HEK293 (cell line): ENCODE results near the gene COL4A1.

ENCODE experiments used
- CTCF ChIA-PET: fragments of 350-600 bp; formaldehyde crosslinking; extraction: SDS; loops from one replicate; lab custom pipeline; 2021; ENCODE audit warnings: antibody characterized with exemption; lab: Yijun Ruan, JAX
- POLR2A ChIA-PET: fragments of 300-600 bp; formaldehyde crosslinking; extraction: SDS; loops from one replicate; lab custom pipeline; 2020; ENCODE audit warnings: antibody characterized with exemption, inconsistent platforms; lab: Yijun Ruan, JAX
- H3K27ac ChIP-seq: fragments of 200-500 bp; sonication (Bioruptor generic); 2 replicates; pipeline ENCODE4 v1.5.1; 2014; ENCODE audit warnings: low read depth, low read length, control low read depth, inconsistent platforms; ENCODE audit errors: extremely low read depth
- H3K36me3 ChIP-seq, 2 experiments: fragments of 200-500 bp in 1 of 2; sonication (Bioruptor generic) in 1 of 2; 1 replicate in 1 of 2; 2 replicates in 1 of 2; pipeline ENCODE4 v1.5.1; 2014 to 2017; ENCODE audit warnings: inconsistent platforms in 2 of 2, low read length in 2 of 2; ENCODE audit not compliant: control insufficient read depth in 2 of 2, insufficient read depth in 1 of 2
- H3K4me1 ChIP-seq: fragments of 200-500 bp; sonication (Bioruptor generic); 2 replicates; pipeline ENCODE4 v1.5.1; 2014; ENCODE audit warnings: mild to moderate bottlenecking, low read length, inconsistent platforms; ENCODE audit not compliant: control insufficient read depth, insufficient read depth
- H3K4me3 ChIP-seq: 2 replicates; pipeline ENCODE4 v1.5.1; 2011; ENCODE audit warnings: low read depth, mild to moderate bottlenecking, control low read depth, low read length, moderate library complexity
- H3K9me3 ChIP-seq: fragments of 200-500 bp; sonication (Bioruptor generic); 2 replicates; pipeline ENCODE4 v1.5.1; 2014; ENCODE audit warnings: low read depth, low read length, inconsistent platforms; ENCODE audit not compliant: control insufficient read depth, insufficient read depth
- GFI1B ChIP-seq: fragments of 450-650 bp; formaldehyde crosslinking; IDR thresholded peaks from 2 replicates; pipeline ENCODE4 v1.5.1; 2016; ENCODE audit warnings: missing biosample characterization, missing genetic modification characterization
- MYNN ChIP-seq: fragments of 450-650 bp; formaldehyde crosslinking; IDR thresholded peaks from 2 replicates; pipeline ENCODE4 v1.5.1; 2016; ENCODE audit warnings: missing biosample characterization, missing genetic modification characterization, borderline replicate concordance
- REPIN1 ChIP-seq: fragments of 450-650 bp; formaldehyde crosslinking; IDR thresholded peaks from 2 replicates; pipeline ENCODE4 v1.5.1; 2017; ENCODE audit warnings: missing biosample characterization, missing genetic modification characterization, low read depth
- SCRT1 ChIP-seq: fragments of 450-650 bp; formaldehyde crosslinking; IDR thresholded peaks from 2 replicates; pipeline ENCODE4 v1.5.1; 2016; ENCODE audit warnings: missing biosample characterization, missing genetic modification characterization, borderline replicate concordance
- SP7 ChIP-seq: fragments of 450-650 bp; formaldehyde crosslinking; IDR thresholded peaks from 2 replicates; pipeline ENCODE4 v1.5.1; 2016; ENCODE audit warnings: missing biosample characterization, missing genetic modification characterization
- ZBTB1 ChIP-seq: fragments of 450-650 bp; formaldehyde crosslinking; IDR thresholded peaks from 2 replicates; pipeline ENCODE4 v1.5.1; 2016; ENCODE audit warnings: missing biosample characterization, missing genetic modification characterization
- ZBTB8A ChIP-seq: fragments of 450-650 bp; formaldehyde crosslinking; IDR thresholded peaks from 2 replicates; pipeline ENCODE4 v1.5.1; 2016; ENCODE audit warnings: missing biosample characterization, missing genetic modification characterization
- ZFP41 ChIP-seq: fragments of 450-650 bp; formaldehyde crosslinking; IDR thresholded peaks from 2 replicates; pipeline ENCODE4 v1.5.1; 2016; ENCODE audit warnings: missing biosample characterization, missing genetic modification characterization, borderline replicate concordance
- ZNF157 ChIP-seq: fragments of 450-650 bp; formaldehyde crosslinking; IDR thresholded peaks from 2 replicates; pipeline ENCODE4 v1.5.1; 2016; ENCODE audit warnings: missing biosample characterization, missing genetic modification characterization
- ZNF16 ChIP-seq: fragments of 450-650 bp; formaldehyde crosslinking; IDR thresholded peaks from 2 replicates; pipeline ENCODE4 v1.5.1; 2016; ENCODE audit warnings: low read depth, missing biosample characterization, missing genetic modification characterization
- ZNF175 ChIP-seq: fragments of 450-650 bp; formaldehyde crosslinking; IDR thresholded peaks from 2 replicates; pipeline ENCODE4 v1.5.1; 2016; ENCODE audit warnings: missing biosample characterization, missing genetic modification characterization
- ZNF184 ChIP-seq: fragments of 450-650 bp; IDR thresholded peaks from 2 replicates; pipeline ENCODE4 v1.5.1; 2018; ENCODE audit warnings: missing biosample characterization, mild to moderate bottlenecking, missing genetic modification characterization
- ZNF223 ChIP-seq: fragments of 450-650 bp; formaldehyde crosslinking; IDR thresholded peaks from 2 replicates; pipeline ENCODE4 v1.5.1; 2016; ENCODE audit warnings: missing biosample characterization, missing genetic modification characterization
- ZNF24 ChIP-seq: fragments of 450-650 bp; formaldehyde crosslinking; IDR thresholded peaks from 2 replicates; pipeline ENCODE4 v1.5.1; 2016; ENCODE audit warnings: missing biosample characterization, missing genetic modification characterization
- ZNF274 ChIP-seq, 2 experiments: fragments of 200-500 bp in 1 of 2; fragments of 450-650 bp in 1 of 2; sonication (Bioruptor generic) in 1 of 2; formaldehyde crosslinking in 1 of 2; IDR thresholded peaks; 2 replicates each; pipeline versions ENCODE4 v1.5.1 to v1.6.1; 2014 to 2016; ENCODE audit warnings: borderline replicate concordance in 1 of 2, inconsistent platforms in 1 of 2, low read length in 1 of 2, missing biosample characterization in 1 of 2, missing genetic modification characterization in 1 of 2
- ZNF394 ChIP-seq: fragments of 450-650 bp; formaldehyde crosslinking; IDR thresholded peaks from 2 replicates; pipeline ENCODE4 v1.5.1; 2016; ENCODE audit warnings: missing biosample characterization, missing genetic modification characterization, mild to moderate bottlenecking, moderate library complexity, borderline replicate concordance
- ZNF473 ChIP-seq: fragments of 450-650 bp; formaldehyde crosslinking; IDR thresholded peaks from 2 replicates; pipeline ENCODE4 v1.5.1; 2017; ENCODE audit warnings: missing biosample characterization, missing genetic modification characterization
- ZNF530 ChIP-seq: fragments of 450-650 bp; formaldehyde crosslinking; IDR thresholded peaks from 2 replicates; pipeline ENCODE4 v1.5.1; 2016; ENCODE audit warnings: low read depth, missing biosample characterization, missing genetic modification characterization
- ZSCAN16 ChIP-seq: fragments of 450-650 bp; formaldehyde crosslinking; IDR thresholded peaks from 2 replicates; pipeline ENCODE4 v1.5.1; 2016; ENCODE audit warnings: missing biosample characterization, missing genetic modification characterization
- TF ChIP-seq, protein P1 (sequence below): fragments of 450-650 bp; formaldehyde crosslinking; conservative IDR thresholded peaks from 2 replicates; pipeline ENCODE4 v1.5.1; 2016; ENCODE audit warnings: low read depth, missing biosample characterization, missing genetic modification characterization
- TF ChIP-seq, protein P2 (sequence below): fragments of 450-650 bp; formaldehyde crosslinking; optimal IDR thresholded peaks from 2 replicates; pipeline ENCODE3; 2016; ENCODE audit warnings: missing biosample characterization, mild to moderate bottlenecking, missing genetic modification characterization
- TF ChIP-seq, protein P3 (sequence below): fragments of 450-650 bp; formaldehyde crosslinking; IDR thresholded peaks from 2 replicates; pipeline ENCODE4 v1.5.1; 2017; ENCODE audit warnings: missing biosample characterization, missing genetic modification characterization

COL4A1 gene

DNA sequence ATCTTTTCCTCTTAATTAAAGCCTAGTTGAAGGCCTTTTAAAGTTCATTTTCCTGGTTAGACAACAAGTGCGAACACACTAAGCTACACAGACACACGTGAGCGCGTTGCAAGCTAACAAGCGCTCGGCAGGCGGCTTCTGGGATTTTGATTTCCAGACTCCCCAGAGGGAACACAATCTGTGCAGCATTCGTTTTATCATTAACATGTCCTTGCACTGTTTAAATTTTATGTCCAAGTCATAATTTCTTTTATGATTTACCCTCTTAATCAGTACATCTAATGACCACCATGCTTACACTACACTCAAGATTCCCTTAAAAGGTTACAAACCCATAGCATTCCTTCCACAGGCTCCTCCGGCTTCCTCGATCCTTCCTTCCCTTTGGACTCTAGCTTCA, 16.8 kb downstream of the COL4A1 start:
- TF ChIP-seq ZFP41 (tag by site-specific recombination) (no peak), GFI1B (no peak), ZNF175 (no peak), ZNF473 (tag by site-specific recombination) (no peak), ZNF16 (tag by site-specific recombination) (no peak), ZNF274 (IDR thresholded peaks at IDR 0.05; ENCODE audit: low read length) (no peak), ZNF274 (tag by site-specific recombination; IDR thresholded peaks at IDR 0.05; ENCODE audit: borderline replicate concordance) (no peak), ZSCAN16 (tag by site-specific recombination) (no peak), REPIN1 (tag by site-specific recombination) (no peak)
- TF ChIP-seq, protein P1, sequence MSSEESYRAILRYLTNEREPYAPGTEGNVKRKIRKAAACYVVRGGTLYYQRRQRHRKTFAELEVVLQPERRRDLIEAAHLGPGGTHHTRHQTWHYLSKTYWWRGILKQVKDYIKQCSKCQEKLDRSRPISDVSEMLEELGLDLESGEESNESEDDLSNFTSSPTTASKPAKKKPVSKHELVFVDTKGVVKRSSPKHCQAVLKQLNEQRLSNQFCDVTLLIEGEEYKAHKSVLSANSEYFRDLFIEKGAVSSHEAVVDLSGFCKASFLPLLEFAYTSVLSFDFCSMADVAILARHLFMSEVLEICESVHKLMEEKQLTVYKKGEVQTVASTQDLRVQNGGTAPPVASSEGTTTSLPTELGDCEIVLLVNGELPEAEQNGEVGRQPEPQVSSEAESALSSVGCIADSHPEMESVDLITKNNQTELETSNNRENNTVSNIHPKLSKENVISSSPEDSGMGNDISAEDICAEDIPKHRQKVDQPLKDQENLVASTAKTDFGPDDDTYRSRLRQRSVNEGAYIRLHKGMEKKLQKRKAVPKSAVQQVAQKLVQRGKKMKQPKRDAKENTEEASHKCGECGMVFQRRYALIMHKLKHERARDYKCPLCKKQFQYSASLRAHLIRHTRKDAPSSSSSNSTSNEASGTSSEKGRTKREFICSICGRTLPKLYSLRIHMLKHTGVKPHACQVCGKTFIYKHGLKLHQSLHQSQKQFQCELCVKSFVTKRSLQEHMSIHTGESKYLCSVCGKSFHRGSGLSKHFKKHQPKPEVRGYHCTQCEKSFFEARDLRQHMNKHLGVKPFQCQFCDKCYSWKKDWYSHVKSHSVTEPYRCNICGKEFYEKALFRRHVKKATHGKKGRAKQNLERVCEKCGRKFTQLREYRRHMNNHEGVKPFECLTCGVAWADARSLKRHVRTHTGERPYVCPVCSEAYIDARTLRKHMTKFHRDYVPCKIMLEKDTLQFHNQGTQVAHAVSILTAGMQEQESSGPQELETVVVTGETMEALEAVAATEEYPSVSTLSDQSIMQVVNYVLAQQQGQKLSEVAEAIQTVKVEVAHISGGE (tag by site-specific recombination): no peak
- TF ChIP-seq, protein P2, sequence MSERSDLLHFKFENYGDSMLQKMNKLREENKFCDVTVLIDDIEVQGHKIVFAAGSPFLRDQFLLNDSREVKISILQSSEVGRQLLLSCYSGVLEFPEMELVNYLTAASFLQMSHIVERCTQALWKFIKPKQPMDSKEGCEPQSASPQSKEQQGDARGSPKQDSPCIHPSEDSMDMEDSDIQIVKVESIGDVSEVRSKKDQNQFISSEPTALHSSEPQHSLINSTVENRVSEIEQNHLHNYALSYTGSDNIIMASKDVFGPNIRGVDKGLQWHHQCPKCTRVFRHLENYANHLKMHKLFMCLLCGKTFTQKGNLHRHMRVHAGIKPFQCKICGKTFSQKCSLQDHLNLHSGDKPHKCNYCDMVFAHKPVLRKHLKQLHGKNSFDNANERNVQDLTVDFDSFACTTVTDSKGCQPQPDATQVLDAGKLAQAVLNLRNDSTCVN: no peak
- ChIA-PET POLR2A (no interaction called here), CTCF (no interaction called here)
- Histone ChIP-seq H3K27ac (no peak overlapping the region), H3K36me3 (no peaks in the 10 kb centered on the region), H3K9me3 (no peaks in the 10 kb centered on the region), H3K4me1 (no peaks in the 10 kb centered on the region), H3K4me3 (no peak overlapping the region)

DNA sequence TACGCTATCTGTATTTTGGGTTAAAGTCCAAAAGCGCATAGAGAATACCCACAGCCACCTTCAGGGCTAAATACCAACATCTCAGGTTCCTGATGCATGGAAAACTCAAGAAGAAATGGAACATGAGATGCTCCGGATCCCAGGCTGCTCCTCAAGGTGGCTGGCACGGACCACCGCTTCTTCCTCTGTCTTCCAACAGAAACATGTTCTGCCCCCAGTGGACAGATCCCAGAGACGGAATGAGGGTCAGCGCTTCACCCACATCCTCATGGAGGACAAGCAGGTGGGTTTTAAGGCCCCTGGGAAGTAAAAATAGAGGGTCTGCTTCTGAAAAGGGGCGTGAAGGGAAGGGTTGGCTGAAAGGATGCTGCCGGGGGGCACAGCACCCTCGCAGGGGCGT, 17.3 kb downstream of the COL4A1 start:
- Histone ChIP-seq H3K27ac (no peak overlapping the region), H3K9me3 (no peaks in the 10 kb centered on the region), H3K4me3 (no peak overlapping the region), H3K36me3 (no peaks in the 10 kb centered on the region), H3K4me1 (no peaks in the 10 kb centered on the region)
- CTCF ChIA-PET: no interaction called here
- POLR2A ChIA-PET: no interaction called here
- no peak for TF ChIP-seq ZNF157
- TF ChIP-seq ZBTB8A (tag by site-specific recombination): no peak
- no peak for TF ChIP-seq ZNF184 (tag by site-specific recombination)
- TF ChIP-seq ZNF24 (tag by site-specific recombination): no peak
- no peak for TF ChIP-seq ZBTB1 (tag by site-specific recombination)
- no peak for TF ChIP-seq MYNN
- no peak for TF ChIP-seq SCRT1 (tag by site-specific recombination)
- TF ChIP-seq ZNF394: no peak
- no peak for TF ChIP-seq ZNF223 (tag by site-specific recombination)
- no peak for TF ChIP-seq ZNF473 (tag by site-specific recombination)
- TF ChIP-seq ZNF530: no peak
- no peak for TF ChIP-seq SP7 (tag by site-specific recombination)
- TF ChIP-seq, protein P3, sequence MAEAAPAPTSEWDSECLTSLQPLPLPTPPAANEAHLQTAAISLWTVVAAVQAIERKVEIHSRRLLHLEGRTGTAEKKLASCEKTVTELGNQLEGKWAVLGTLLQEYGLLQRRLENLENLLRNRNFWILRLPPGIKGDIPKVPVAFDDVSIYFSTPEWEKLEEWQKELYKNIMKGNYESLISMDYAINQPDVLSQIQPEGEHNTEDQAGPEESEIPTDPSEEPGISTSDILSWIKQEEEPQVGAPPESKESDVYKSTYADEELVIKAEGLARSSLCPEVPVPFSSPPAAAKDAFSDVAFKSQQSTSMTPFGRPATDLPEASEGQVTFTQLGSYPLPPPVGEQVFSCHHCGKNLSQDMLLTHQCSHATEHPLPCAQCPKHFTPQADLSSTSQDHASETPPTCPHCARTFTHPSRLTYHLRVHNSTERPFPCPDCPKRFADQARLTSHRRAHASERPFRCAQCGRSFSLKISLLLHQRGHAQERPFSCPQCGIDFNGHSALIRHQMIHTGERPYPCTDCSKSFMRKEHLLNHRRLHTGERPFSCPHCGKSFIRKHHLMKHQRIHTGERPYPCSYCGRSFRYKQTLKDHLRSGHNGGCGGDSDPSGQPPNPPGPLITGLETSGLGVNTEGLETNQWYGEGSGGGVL (tag by site-specific recombination): no peak
